Fibroblast of pulmonary artery (primary cell): Measurements from ENCODE around the gene LAMA3.

Source experiments
- DNase-seq: peaks from one replicate; pipeline ENCODE4 v3.0.0-alpha.2; 2010; ENCODE audit warnings: low read depth
- H3K4me3 ChIP-seq: replicated peaks from 2 replicates; pipeline ENCODE4 v1.5.1; 2011; ENCODE audit warnings: low read depth, mild to moderate bottlenecking, control low read depth, low read length, moderate library complexity
- TF ChIP-seq, protein P1 (sequence below): IDR thresholded peaks from 2 replicates; pipeline ENCODE4 v1.5.1; 2011; ENCODE audit warnings: mild to moderate bottlenecking, control low read depth, low read length, inconsistent platforms; ENCODE audit errors: missing control alignments

LAMA3 gene

DNA sequence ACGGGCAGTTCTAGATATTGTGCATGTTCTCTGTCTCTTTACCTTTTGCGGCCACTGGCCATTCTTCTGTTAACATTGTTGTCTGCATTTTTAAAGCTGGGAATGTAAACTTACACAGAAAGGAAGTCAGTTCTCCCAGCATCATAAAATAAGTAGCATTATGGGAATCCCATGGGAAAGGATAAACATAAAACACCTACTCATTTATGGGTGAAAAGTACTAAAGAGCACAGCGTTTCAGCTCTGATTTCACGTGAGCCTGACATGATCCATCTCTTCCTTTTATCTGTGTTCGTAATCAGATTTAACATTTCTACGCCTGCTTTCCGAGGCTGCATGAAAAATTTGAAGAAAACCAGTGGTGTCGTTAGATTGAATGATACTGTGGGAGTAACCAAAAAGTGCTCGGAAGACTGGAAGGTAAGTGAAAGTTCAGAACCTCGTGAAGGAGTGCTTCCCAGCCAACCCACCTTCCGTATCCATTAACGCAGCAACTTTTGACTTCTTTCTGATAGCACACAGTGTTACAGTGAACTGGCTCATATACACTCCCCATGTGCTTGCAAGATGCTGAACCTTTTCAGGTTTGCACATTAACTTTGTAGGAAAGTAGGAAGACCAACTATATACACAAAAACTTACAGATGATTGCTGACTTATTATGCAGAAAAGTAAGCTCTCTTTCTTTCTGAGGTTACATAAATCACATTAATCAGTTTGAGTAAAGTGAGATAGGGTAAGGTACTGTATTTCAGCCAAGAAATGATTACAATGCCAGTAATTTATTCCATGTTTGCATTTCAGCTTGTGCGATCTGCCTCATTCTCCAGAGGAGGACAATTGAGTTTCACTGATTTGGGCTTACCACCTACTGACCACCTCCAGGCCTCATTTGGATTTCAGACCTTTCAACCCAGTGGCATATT, 238.8 kb downstream of the LAMA3 start:
- H3K4me3 ChIP-seq: no peak overlapping the region
- TF ChIP-seq, protein P1, sequence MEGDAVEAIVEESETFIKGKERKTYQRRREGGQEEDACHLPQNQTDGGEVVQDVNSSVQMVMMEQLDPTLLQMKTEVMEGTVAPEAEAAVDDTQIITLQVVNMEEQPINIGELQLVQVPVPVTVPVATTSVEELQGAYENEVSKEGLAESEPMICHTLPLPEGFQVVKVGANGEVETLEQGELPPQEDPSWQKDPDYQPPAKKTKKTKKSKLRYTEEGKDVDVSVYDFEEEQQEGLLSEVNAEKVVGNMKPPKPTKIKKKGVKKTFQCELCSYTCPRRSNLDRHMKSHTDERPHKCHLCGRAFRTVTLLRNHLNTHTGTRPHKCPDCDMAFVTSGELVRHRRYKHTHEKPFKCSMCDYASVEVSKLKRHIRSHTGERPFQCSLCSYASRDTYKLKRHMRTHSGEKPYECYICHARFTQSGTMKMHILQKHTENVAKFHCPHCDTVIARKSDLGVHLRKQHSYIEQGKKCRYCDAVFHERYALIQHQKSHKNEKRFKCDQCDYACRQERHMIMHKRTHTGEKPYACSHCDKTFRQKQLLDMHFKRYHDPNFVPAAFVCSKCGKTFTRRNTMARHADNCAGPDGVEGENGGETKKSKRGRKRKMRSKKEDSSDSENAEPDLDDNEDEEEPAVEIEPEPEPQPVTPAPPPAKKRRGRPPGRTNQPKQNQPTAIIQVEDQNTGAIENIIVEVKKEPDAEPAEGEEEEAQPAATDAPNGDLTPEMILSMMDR: no peak
- DNase-seq: no peak

DNA sequence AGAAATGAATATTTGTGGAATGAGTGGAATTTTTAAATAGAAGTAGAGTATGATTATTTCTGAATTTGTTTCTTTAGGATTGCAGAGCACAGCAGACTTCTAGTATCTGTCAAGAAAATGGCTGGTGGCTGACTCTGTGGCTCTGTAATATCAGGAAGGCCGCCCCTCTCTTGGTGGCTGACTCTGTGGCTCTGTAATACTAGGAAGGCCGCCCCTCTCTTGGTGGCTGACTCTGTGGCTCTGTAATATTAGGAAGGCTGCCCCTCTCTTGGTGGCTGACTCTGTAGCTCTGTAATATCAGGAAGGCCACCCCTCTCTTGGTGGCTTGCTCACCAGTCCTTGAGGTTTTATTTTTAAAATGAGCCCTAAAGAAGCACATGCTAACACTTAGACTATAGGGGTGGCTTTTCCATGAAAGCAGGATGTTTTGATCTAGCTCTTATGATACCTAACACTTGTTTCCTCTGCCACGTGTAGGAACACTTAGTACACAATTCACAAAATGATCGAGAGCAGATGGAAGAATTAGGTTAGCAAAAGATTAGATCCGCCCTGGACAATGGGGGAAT, 240.2 kb downstream of the LAMA3 start:
- TF ChIP-seq, protein P1: no peak
- no peak overlapping the region for H3K4me3 ChIP-seq
- no peak for DNase-seq

DNA sequence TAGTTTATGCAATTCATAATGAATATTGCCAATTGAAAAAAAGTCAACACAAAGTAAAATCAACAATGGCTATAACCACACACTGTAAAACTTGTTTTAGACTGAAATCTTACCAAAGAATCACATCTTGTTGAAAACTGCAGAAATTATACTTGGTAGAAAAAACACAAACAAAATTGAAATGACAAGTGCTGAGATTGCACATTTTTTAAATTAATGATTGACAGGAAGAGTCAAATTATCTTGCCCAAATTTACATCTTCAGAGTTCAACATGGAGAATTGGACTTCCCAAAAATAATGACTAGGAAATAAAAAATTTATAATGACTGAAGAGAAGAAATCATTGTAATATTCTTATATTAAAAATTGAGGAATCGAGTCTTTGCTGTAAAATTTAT, 240.7 kb downstream of the LAMA3 start:
- TF ChIP-seq, protein P1: no peak

DNA sequence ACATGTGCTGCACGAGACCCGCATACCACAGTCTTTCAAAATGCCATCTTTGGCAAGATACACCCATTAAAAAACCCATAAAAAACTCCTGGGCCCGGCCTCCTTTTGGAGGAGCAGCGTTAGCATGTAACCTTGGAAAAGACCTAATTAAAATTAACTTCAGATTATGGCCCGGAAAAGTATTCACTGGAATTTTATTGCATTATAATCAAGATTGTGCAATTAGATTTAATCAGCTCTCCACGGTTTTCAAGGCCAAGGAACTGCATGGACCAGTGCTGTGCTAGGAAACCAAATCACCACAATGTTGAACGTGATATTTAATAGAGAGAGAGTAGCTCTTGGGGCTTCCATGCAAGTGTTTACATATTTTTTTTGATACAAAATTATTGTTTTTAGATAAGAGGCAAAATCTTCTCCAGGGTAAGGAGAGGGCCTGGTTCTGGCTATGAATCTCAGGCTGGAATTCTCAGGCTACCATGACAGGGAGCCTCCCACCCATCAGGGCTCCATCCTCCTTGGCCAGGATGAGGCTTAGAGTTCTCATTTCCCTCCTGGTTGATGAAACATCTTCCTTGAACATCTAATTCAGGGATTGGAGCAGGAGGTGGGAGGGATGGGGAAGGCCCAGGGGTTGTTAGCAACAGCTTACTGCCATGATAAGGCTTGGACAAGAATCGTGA, 243.3 kb downstream of the LAMA3 start:
- DNase-seq: no peak
- TF ChIP-seq, protein P1: no peak
- no peak overlapping the region for H3K4me3 ChIP-seq

More for the DNA sequence above, 240.7 kb downstream of the LAMA3 start:
- no peak overlapping the region for H3K4me3 ChIP-seq
- no peak for DNase-seq

DNA sequence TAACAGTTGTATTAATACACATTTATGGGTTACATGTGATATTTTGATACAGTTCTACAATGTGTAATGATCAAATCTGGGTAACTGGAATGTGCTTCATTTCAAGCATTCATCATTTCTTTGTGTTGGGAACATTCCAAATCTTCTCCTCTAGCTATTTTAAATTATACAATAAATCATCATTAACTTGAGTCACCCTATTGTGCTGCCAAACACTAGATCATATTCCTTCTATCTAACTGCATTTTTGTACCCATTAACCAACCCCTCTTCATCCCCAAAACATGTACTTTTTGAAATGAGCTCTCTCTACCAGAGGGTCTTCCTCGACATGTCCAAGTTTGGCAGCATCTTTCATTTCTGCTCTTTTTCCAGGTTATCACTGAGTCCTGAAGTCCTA, 244.2 kb downstream of the LAMA3 start:
- peak; percentile 12 for DNase-seq
- TF ChIP-seq, protein P1: no peak
- H3K4me3 ChIP-seq: no peak overlapping the region

DNA sequence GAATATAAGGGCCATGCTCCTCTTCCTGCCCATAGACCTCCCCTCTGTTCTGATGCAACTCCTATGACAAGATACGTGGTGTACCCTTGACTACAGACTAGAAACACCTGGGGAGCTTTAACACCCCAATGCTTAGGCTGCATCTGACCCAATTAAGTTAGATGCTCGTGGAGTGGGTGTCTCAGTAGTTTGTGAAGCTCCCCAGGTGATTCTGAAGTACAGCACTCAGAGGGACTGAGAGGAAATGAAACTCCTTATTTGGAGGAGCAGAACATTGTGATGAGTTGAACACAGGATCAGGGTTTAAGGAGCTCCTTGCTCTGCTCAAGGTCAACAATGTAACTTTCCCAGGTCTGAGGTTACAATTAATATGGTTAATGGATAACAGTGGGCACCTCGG, 245.0 kb downstream of the LAMA3 start:
- TF ChIP-seq, protein P1: no peak
- H3K4me3 ChIP-seq: no peak overlapping the region
- no peak for DNase-seq
